Mesendoderm (in vitro differentiated cells): ENCODE measurements around the gene HABP2.

Experiments used
- DNase-seq: peaks from one replicate; pipeline ENCODE4 v3.0.0; 2013
- H2AK5ac ChIP-seq: 2 replicates; pipeline ENCODE4 v1.6.1; 2013; ENCODE audit warnings: low read length, inconsistent platforms
- H2BK120ac ChIP-seq: 2 replicates; pipeline ENCODE4 v1.6.1; 2013; ENCODE audit warnings: low read depth, mild to moderate bottlenecking, low read length, moderate library complexity, mixed read lengths
- H2BK15ac ChIP-seq: replicated peaks from 2 replicates; pipeline ENCODE4 v1.6.1; 2013; ENCODE audit warnings: low read depth, mild to moderate bottlenecking, moderate library complexity
- H2BK5ac ChIP-seq: 2 replicates; pipeline ENCODE4 v1.6.1; 2013; ENCODE audit warnings: low read length, inconsistent platforms
- H3K18ac ChIP-seq: 2 replicates; pipeline ENCODE4 v1.6.1; 2013; ENCODE audit warnings: mild to moderate bottlenecking, low read length, mixed read lengths
- H3K23ac ChIP-seq: one replicate; pipeline ENCODE4 v1.6.1; 2013; ENCODE audit warnings: low read length
- H3K27ac ChIP-seq: 2 replicates; pipeline ENCODE4 v1.5.1; 2013; ENCODE audit warnings: low read depth, mild to moderate bottlenecking, inconsistent platforms, low read length, moderate library complexity
- H3K27me3 ChIP-seq: 2 replicates; pipeline ENCODE4 v1.6.1; 2013; ENCODE audit warnings: low read length, control low read depth, mild to moderate bottlenecking, inconsistent platforms; ENCODE audit not compliant: insufficient read depth, poor library complexity
- H3K36me3 ChIP-seq: 2 replicates; pipeline ENCODE4 v1.6.1; 2013; ENCODE audit warnings: low read length, inconsistent platforms; ENCODE audit not compliant: control insufficient read depth, insufficient read depth
- H3K4ac ChIP-seq: one replicate; pipeline ENCODE4 v1.6.1; 2013; ENCODE audit warnings: low read depth, mild to moderate bottlenecking, low read length, moderate library complexity
- H3K4me1 ChIP-seq: 2 replicates; pipeline ENCODE4 v1.6.1; 2013; ENCODE audit warnings: low read depth, low read length, inconsistent platforms; ENCODE audit not compliant: control insufficient read depth
- H3K4me2 ChIP-seq: 2 replicates; pipeline ENCODE4 v1.6.1; 2013; ENCODE audit warnings: low read length
- H3K4me3 ChIP-seq: 2 replicates; pipeline ENCODE4 v1.5.1; 2013; ENCODE audit warnings: mild to moderate bottlenecking, low read length
- H3K56ac ChIP-seq: one replicate; pipeline ENCODE4 v1.6.1; 2013; ENCODE audit warnings: low read length
- H3K79me1 ChIP-seq: 2 replicates; pipeline ENCODE4 v1.6.1; 2013; ENCODE audit warnings: low read length, inconsistent platforms
- H3K79me2 ChIP-seq: 2 replicates; pipeline ENCODE4 v1.6.1; 2013; ENCODE audit warnings: mild to moderate bottlenecking, low read length; ENCODE audit not compliant: control insufficient read depth, insufficient read depth
- H3K9ac ChIP-seq: 2 replicates; pipeline ENCODE4 v1.6.1; 2013; ENCODE audit warnings: low read length, inconsistent platforms
- H4K5ac ChIP-seq: one replicate; pipeline ENCODE4 v1.6.1; 2013; ENCODE audit warnings: low read length
- H4K8ac ChIP-seq: one replicate; pipeline ENCODE4 v1.6.1; 2013; ENCODE audit warnings: low read depth, mild to moderate bottlenecking, control low read depth, low read length, moderate library complexity
- WGBS: extraction: QIAGEN DNeasy Blood & Tissue Kit; methylation state at CpG from one replicate; pipeline ENCODE4 v1.1.7; 2013; ENCODE audit warnings: low lambda C conversion rate, missing lambda C conversion rate; ENCODE audit not compliant: insufficient coverage; ENCODE audit errors: extremely low coverage; 5-methylcytosine and 5-hydroxymethylcytosine counted together

Gene HABP2

GRCh38 chr10:113628607-113629153 is 75.8 kb downstream of the HABP2 start:
- Histone ChIP-seq H3K18ac (no peak overlapping the region), H3K27me3 (no peaks in the 10 kb centered on the region), H3K79me2 (no peaks in the 10 kb centered on the region), H3K23ac (no peak overlapping the region), H3K4me1 (peaks cover 5% of the 10 kb centered on the region), H4K5ac (no peak overlapping the region), H3K4me3 (no peak overlapping the region), H2BK120ac (no peak overlapping the region), H3K56ac (no peak overlapping the region), H4K8ac (no peak overlapping the region), H3K4me2 (no peak overlapping the region), H3K36me3 (no peaks in the 10 kb centered on the region), H3K4ac (no peak overlapping the region), H3K27ac (no peak overlapping the region), H2BK15ac (no peak overlapping the region), H3K9ac (no peak overlapping the region), H3K79me1 (no peaks in the 10 kb centered on the region), H2AK5ac (no peak overlapping the region), H2BK5ac (no peak overlapping the region)
- DNase-seq: no peak
- no CpG with 5 or more reads among the region's 2 CpGs for WGBS

DNA sequence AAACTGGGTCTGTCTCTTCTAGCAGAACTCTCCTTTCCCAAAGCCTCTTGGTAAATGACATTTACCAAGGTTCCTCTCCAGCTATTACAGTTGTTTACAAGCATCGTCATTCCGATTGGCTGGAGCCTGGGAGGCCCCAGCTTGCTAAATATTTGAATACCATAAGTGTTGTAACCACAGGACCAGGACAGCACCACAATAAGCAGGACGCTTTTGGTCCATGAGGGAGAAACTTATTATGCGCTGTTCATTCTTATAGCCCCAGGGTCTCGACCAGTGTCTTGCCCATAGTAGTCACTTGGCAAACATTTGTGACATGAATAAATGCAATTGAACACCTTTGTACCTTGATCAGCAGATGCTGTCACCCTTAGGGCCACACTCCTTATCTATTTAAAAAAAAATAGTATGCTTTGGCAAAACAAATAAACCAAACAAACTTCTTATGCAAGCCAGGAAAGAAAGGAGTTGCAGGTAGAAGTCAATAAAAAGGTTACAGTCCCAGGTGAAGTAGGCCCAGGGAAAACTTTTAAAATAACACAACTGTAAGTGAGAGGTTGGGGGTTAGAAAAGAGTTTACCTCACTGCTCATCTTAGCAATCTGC is 78.2 kb downstream of the HABP2 start:
- Histone ChIP-seq H3K56ac (no peak overlapping the region), H3K36me3 (no peaks in the 10 kb centered on the region), H2BK15ac (no peak overlapping the region), H3K27me3 (no peaks in the 10 kb centered on the region), H3K18ac (no peak overlapping the region), H3K27ac (no peak overlapping the region), H3K4me2 (no peak overlapping the region), H3K79me2 (no peaks in the 10 kb centered on the region), H3K4me3 (no peak overlapping the region), H4K5ac (no peak overlapping the region), H2AK5ac (no peak overlapping the region), H3K9ac (no peak overlapping the region), H3K23ac (no peak overlapping the region), H3K4ac (no peak overlapping the region), H3K4me1 (no peaks in the 10 kb centered on the region), H2BK120ac (no peak overlapping the region), H2BK5ac (no peak overlapping the region), H3K79me1 (no peaks in the 10 kb centered on the region), H4K8ac (no peak overlapping the region)
- no CpG with 5 or more reads among the region's 5 CpGs for WGBS
- DNase-seq: no peak

DNA sequence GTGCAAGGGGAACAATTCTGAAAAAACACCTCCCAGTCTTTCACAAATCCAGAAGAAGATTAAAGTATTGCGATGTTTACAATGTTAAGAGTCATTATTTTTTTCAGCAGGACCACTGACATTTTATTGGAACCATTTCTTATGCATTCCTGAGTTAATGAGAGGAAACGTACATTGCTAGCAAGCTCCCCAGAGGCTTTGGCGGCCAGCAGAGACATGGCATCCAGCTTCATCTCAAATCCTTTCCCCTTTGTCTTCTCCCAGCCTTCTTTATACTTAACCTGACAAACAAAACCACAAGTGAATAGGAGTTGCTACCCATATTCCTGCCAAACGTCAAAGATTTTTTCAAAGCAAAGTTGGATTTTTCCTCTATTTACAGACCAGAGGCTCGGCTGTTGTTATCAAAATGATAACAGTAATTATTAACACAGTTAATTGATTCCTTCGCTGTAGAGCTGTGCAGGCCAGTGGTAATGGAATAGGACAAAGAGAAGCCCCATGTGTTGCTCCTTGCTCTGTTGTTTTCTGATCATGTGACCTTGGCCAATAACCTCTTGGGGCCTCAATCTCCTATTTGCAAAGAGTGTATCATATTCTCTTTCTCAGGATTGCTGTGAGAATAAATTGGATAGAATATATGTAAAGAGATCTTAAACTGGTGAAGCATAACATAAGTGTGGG is 79.0 kb downstream of the HABP2 start:
- Histone ChIP-seq H2BK120ac (no peak overlapping the region), H2BK5ac (no peak overlapping the region), H3K27ac (no peak overlapping the region), H3K9ac (no peak overlapping the region), H3K4me1 (no peaks in the 10 kb centered on the region), H3K56ac (no peak overlapping the region), H4K5ac (no peak overlapping the region), H3K4me3 (no peak overlapping the region), H3K18ac (no peak overlapping the region), H3K4ac (no peak overlapping the region), H3K4me2 (no peak overlapping the region), H2BK15ac (no peak overlapping the region), H3K36me3 (no peaks in the 10 kb centered on the region), H3K23ac (no peak overlapping the region), H3K27me3 (no peaks in the 10 kb centered on the region), H4K8ac (no peak overlapping the region), H2AK5ac (no peak overlapping the region), H3K79me2 (no peaks in the 10 kb centered on the region), H3K79me1 (no peaks in the 10 kb centered on the region)
- no CpG with 5 or more reads among the region's 6 CpGs for WGBS
- no peak for DNase-seq
